NCI-H526 treated with DMSO at 0.1 percent for 48 hours (cell line): ENCODE measurements around the gene ETFA.

Source experiments
- DNase-seq: peaks from one replicate; lab custom pipeline; 2025; lab: John Stamatoyannopoulos, UW

ETFA gene

GRCh38 chr15:76215634-76216033, 95.6 kb downstream of the ETFA start:
- no peak for DNase-seq

- DNase-seq, result no peak
These were observed 101.3 kb downstream of the ETFA start for GRCh38 chr15:76209942-76210341.

GRCh38 chr15:76209523-76209922, 101.7 kb downstream of the ETFA start:
- DNase-seq, result no peak

GRCh38 chr15:76208786-76209424, 102.4 kb downstream of the ETFA start:
- no peak for DNase-seq

DNA sequence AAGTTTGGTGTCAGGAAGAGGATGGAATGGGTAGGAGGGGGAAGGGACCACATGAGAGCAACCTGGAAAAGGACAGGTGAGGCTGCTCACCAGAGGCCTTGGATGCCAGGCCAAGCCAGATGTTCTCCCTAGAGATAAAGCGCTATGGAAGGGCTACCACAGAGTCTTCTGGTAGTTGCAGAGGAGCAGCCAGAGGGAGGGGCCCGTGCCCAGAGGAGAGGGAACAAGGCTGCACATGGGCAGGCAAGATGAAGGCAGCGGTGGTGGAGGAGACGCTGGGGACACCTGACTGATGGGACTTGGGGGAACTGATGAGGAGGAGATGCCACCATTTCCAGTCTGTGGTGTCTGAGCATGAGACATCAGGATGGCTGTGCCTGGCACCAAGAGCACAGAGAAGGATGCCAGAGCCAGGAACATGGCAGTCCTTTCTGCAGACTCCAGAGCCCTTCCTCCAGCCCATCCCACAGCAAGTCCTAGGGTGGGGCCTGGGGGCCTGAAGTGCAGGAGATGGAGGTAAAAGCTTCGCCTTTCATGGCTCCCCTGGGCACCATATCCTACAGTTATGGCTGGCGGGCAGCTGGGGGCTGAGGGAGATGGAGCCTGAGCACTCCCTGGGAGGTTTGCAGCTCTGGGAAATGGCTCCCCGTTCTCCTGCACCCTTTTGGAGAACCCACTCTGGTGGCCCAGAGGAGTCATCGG, 103.0 kb downstream of the ETFA start:
- DNase-seq, result no peak

DNA sequence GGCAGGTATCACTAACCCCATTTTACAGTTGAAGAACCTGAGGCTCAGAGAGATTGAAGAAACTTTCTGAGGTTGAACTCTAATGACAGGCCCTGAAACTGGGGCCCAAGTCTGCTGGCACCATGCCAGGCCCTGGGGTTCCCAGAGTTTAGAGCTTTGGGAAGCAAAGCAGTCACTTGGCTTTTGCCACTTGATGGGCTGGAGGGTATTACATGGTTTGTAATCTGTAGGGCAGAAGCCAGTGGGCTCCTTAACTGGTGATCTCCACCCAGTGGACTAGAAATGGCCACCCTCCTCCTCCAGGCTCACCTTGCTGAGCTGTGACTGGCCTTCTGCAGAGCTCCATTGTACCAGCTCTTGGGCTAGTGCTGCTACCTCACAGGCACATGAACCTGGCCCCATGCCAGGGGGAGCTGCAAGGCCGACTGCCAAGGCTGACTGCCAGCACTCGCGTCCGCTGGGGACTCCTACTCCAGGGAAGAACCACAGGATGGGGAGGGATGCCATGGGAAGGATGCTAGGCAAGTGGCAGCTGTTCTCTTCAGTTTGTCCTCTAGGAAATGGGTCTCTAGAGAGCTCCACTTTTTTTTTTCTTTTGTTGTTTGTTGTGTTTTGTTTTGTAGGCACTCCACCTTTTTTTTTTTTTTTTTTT, 104.8 kb downstream of the ETFA start:
- no peak for DNase-seq

GRCh38 chr15:76204916-76205460, 106.3 kb downstream of the ETFA start:
- no peak for DNase-seq

GRCh38 chr15:76204109-76204845, 107.0 kb downstream of the ETFA start:
- DNase-seq, result no peak

DNA sequence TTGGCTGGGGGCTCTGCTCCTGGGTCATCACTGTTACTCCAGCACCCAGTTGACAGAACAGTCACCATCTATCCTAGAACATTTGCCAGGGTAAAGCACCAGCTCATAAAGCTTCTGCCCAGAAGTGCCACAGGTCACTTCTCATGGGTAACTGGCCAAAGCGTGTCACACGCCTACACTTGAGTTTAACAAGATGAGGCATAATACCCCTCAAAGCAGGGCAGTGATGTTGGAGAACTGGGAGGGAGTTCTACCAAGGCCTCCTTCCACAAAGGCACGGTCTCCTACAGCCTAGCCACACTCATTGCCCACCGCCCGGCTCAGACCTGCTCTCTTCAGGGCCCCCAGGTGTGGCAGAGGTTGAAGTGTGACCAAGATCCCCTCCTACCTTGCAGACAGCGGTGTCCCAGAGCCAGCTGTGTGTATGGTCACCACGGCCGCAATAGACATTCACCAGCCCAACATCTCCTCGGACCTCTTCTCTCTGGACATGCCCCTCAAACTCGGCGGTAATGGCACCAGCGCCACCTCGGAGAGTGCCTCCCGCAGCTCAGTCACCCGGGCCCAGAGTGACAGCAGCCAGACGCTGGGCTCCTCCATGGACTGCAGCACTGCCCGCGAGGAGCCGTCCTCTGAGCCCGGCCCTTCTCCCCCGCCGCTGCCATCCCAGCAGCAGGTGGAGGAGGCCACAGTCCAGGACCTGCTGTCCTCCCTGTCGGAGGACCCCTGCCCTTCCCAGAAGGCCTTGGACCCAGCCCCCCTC, 107.7 kb downstream of the ETFA start:
- DNase-seq, result no peak

DNA sequence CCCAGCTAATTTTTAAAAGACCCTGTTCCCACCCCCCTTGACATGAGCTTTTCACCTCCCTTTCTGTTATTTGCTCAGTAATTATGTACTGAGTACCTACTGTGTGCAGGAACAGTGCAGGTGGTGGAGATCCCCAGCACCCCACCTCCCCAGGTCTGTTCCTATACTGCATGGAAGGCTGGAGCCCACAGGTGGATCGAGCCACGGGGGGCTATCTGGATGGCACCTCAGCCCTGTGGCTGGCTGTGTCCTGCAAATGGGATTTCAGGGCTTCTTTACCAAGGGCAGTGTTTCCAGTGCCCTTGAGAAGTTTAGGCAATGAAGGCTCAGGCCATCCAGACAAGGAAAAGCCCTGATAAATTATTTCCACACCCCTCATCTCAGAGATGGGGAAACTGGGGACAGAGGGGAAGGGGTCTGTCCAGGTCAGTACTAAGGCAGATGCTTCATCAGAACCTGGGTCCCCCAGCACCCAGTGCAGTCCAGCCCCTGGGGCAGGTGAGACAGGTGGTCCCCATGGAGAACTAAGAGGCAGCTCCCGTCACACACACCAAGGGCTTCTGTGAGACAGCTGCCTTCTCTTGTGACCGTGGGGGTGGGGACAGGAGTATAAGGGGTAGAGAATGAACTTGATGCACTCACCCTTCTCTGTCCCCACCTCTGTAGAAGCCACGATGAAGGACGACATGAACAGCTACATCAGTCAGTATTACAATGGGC, 109.6 kb downstream of the ETFA start:
- DNase-seq, result no peak

- no peak for DNase-seq
These were observed 110.6 kb downstream of the ETFA start for GRCh38 chr15:76200641-76201105.

DNA sequence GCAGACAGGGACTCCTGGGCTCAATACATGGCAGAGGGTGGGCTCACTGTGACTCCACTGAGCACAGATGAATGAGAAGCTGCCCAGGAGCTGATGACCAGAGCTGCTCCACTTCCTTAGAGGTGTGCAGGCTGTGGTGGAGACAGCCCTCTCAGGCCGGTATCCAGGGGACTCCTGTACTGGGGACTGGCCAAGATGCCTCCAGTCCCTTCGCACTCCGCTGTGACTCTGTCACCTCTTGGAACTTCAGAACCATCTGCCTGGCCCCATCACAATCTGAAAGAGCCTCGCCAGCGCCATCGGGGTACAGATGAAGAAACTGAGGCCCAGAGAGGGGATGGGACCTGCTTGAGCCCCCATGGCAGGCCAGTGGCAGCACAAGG, 111.2 kb downstream of the ETFA start:
- DNase-seq, result no peak

GRCh38 chr15:76199106-76200082, 111.9 kb downstream of the ETFA start:
- DNase-seq, result no peak

- DNase-seq, result no peak
These were observed 112.7 kb downstream of the ETFA start for GRCh38 chr15:76198456-76199105.

GRCh38 chr15:76197703-76198455, 113.4 kb downstream of the ETFA start:
- DNase-seq, result no peak

- no peak for DNase-seq
These were observed 114.7 kb downstream of the ETFA start for GRCh38 chr15:76196269-76197231.
